Activated CD4-positive, alpha-beta T cell treated with anti-CD3 and anti-CD28 coated beads, Interleukin-2, amount 50 U/mL, for 4 hours (primary cell): ENCODE results near the gene APMAP.

Source experiments
- DNase-seq, 2 experiments: peaks; one replicate each; pipeline ENCODE4 v3.0.0-alpha.2; 2020

Gene APMAP

DNA sequence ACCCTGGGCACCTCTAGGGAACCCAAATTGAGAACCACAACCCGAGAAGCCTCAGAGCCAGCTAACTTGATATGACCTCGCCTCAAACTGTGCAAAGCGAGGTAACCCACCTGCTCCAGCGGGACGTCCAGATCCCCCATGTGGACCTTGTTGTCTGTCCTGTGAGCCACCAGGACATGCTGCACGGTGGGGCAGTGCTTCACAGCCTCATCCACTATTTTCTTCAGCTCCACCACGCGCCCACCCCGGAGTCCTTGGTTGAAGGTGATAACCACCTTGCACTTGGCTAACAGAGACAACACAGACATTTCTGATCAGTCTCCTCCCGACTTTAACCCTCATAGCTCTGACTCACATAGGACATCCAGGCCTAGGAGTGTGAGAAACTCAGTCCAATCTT lies 30.8 kb upstream of the APMAP start:
- DNase-seq: no peak

DNA sequence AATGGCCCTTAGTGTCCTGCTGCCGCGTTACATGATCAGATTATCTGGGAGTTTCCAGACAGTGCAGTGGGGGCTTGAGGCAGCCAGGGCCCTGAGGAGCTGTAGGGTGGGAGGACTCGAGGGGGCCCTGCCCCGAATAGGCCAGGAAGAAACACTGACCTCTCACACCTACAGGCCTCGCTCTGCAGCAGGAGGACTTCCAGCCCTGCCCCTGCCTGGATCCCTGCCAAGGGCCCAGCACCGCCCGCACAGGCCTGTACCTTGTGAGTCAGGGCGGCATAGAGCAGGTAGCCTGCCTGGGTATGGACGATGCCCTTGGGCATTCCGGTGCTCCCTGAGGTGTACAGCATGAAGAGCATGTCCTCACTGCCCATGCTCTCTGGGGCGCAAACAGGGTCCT lies 30.1 kb upstream of the APMAP start:
- DNase-seq: no peak

GRCh38 chr20:25021336-25021735 lies 28.8 kb upstream of the APMAP start:
- DNase-seq: no peak

DNA sequence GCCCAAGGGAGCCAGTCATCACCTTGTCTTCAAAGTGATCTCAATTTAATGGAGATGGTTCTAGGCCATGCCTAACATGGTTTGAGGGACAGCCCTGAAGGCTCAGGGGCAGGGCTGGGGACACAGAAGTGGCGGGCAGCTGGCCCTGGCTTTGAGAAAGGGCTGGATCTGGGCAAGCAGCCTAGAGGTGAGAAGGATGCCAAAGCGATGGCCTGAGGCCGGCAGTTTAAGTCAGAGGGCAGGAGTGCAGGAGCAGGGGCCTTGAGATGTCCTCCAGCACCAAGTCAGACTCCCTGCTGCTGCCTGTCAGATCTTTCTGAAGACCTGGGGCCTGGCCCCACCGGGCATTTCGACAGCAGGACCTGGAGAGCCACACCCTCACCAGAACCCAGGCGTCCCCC lies 28.4 kb upstream of the APMAP start:
- no peak for DNase-seq

DNA sequence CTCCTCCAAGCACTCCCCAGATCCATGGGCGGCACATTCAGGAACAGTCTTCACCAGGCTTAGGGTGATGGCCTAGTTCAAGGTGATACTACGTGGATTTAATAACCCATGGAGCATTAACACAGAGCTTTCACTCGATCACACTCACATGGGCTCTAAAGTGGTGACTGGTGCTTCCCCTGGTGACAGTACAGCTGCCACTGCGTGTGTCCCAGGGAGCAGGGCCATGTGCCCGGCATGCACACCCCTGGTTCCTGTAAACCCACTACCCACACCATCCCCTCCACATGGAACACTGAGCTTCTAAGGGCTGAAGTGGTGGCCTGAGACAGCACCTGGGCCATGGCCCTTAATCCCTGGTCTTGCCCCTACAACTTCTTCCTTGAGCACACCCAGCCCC lies 27.8 kb upstream of the APMAP start:
- no peak for DNase-seq

DNA sequence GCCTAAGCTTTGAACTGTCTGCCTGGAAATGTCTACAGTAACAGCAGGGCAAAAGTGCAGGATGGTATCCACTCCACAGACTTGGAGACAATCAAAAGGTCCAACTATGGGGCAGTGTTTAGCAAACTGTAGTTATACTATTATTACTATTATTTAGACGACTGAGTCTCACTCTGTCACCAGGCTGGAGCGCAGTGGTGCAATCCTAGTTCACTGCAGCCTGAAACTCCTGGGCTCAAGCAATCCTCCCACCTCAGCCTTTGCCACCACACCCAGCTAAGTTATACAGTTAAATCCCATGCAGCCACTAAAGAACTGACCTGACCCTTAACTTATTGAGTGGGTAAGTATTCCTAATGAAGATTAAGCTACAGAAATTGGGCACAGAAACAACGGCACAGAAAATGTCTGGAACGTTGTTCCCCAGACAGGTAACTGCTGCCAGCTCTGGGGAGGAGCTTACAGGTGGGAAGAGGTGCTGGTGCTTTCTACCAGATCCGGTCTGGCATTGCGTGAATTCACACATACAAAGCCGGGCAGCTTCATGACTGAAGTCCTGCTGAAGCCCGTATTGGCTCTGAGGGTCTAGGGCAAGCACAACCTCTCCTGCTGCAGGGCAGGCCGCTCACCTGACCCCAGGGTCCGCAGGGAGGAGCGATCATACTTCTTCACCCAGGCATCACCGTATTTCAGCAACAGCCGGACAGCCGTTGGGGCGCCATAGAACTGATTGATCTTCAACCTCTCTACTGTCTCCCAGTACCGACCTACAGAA lies 27.0 kb upstream of the APMAP start:
- DNase-seq: no peak

DNA sequence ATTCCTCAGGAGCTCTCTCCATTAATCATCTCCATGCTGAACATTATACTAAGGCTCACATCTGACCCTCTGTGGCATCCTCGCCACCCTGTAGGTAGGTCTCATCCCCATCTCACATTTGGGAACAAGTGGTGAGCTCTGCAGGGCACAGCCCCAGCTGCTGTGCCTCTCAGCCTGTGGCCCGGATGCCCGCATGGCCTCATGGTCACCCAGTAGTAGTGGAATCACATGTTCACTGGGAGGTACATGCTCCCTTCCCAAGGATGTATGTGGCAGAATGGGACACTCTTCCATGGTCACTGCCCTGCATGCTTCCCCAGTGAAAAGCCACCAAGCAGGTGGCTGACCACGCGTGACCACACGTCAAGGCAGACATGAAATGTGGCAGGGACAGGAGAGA lies 26.3 kb upstream of the APMAP start:
- DNase-seq: no peak

GRCh38 chr20:25018425-25018824 lies 25.9 kb upstream of the APMAP start:
- DNase-seq: no peak

DNA sequence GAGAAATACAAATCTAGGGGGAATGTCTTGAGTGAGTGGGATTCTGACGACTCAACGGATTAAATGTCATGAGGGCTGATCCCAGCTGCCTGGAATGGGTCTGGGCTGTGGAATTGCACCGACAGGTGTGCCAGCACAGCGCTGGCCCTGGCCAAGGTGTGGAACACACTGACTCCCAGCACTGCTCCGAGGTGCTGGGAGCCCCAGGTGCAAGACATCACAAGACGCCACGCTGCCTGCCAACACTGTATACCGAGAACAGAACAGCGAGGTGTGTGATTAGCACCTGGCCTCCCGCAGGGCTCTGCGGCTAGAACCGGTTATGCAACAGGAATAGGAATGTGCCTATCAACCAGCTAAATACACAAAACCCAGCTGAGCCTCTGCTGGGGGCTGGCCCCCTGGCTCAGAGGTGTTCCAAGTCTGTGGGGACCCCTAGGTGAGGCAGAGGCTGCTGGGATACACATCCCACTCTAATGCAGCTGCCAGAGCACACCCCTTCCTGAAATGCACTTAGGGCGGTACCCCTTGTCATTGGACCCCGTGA lies 24.8 kb upstream of the APMAP start:
- no peak for DNase-seq

- DNase-seq: no peak
Observed at GRCh38 chr20:25016471-25016870, 23.9 kb upstream of the APMAP start.

- DNase-seq: no peak
Observed at GRCh38 chr20:25015986-25016385, 23.4 kb upstream of the APMAP start.

GRCh38 chr20:25014816-25015215 lies 22.3 kb upstream of the APMAP start:
- no peak for DNase-seq

DNA sequence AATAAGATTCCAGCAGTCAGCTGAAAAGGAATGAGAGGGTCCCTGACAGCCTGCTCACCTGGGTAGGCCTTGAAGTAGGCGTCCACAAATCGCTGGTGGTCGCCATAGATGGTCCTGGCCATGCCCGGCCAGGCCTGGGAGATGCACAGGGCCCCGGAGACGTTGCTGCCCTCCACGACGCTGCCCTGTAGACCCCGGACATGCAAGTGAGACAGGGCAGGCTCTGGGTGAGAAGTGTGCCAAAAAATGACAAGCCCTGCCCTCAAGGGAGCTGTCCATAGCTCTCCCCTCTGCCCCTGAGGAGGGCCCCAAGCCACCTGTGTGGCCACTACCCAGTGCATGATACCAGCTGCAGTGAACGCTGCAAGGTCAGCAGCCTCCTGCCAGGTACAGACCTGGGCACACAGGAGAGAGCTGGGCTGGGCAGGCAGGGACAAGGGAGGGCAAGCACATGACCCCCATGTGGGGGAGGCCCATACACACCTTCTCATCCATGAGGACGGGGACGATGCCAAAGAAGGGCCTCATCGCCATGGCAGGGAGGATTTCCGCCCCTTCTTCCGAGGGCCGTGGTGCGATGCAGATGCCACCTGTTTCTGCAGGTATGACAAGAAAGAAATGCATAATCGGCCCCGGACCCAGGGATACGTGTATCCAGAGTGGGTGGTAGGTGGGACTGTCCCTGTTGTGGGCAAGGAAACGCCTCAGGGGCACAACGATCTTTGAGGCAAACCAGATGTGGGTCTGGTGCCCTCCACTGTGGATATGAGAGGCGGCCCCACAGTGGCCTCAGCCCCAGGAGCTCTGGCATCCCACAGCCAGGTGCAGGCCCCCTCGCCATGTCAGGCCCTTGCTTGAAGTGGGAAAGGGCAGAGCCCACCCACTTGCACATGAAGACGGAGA lies 21.2 kb upstream of the APMAP start:
- no peak for DNase-seq

- DNase-seq: no peak
Observed at GRCh38 chr20:25012616-25013189, 20.2 kb upstream of the APMAP start.

DNA sequence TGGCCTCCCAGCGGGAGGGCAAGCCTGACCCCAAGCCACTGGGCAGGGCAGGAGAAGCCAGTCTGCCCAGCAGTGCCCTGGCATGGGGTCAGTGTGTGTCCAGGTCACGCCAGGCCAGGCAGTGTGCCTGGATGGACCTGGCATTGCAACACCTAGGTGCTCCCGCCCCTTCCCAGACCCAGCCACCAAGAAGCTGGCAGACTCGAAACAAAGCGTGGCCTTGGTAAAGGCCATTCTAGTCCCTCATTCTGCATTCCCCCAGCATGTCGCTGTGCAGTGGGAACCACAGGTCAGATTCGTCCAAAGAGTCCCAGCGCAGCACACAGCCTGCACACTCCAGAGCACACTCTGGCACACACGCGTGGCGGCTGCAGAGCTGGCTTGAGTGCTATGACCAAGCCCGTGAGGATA lies 19.3 kb upstream of the APMAP start:
- no peak for DNase-seq

DNA sequence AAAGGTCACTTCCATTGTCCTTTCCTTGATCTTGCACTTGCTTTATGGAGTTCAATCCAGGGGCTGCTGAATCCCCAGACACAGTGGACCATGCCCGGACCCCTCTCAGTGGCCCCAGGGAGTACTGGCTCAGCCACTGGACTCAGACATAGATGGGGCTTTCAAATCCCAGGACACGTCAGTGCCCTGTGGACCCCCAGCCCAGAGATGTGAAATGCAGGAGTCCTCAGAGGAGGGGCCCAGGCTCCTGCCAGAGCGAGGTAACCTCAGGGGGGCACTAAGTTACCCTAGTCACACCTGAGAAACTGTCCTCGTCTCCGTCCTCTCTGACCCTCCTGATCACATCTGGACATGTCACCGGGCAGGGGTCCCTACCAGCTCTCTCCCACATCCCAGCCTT lies 18.7 kb upstream of the APMAP start:
- DNase-seq: no peak

- no peak for DNase-seq
Observed at GRCh38 chr20:25009218-25010145, 16.9 kb upstream of the APMAP start.

- no peak for DNase-seq
Observed at GRCh38 chr20:25008388-25009217, 16.1 kb upstream of the APMAP start.

GRCh38 chr20:25007491-25008305 lies 15.1 kb upstream of the APMAP start:
- no peak for DNase-seq

- no peak for DNase-seq
Observed at GRCh38 chr20:25006431-25007167, 14.0 kb upstream of the APMAP start.
